Activated CD8-positive, alpha-beta T cell treated with anti-CD3 and anti-CD28 coated beads, Interleukin-2, amount 10 ng/mL, durations not matched to agents 7 days and 5 days (primary cell): ENCODE data around the gene POLA1. TPM values are rescaled to one million over a fixed set of nuclear protein-coding genes. Genes with fewer than 3 reads are reported as not detected.
A peak's percentile ranks its signal among the peaks of the same experiment; 100 is the strongest.

Source experiments
- ATAC-seq: fragments of 150-1000 bp; cut with Tn5 transposase; one replicate; pipeline ENCODE4 v1.10.0; 2021; ENCODE audit warnings: moderate library complexity
- CTCF ChIA-PET: fragments of 350-600 bp; sonication (Branson Sonifier 250); formaldehyde crosslinking; loops from one replicate; lab custom pipeline; 2021; ENCODE audit warnings: antibody characterized with exemption; lab: Charles Lee
- POLR2A ChIA-PET: fragments of 350-600 bp; sonication (Branson Sonifier 250); formaldehyde crosslinking; loops from one replicate; lab custom pipeline; 2021; ENCODE audit warnings: antibody characterized with exemption; lab: Charles Lee
- DNase-seq: peaks from one replicate; pipeline ENCODE4 v3.0.0-alpha.2; 2020
- H3K27ac Mint-ChIP-seq: one replicate; pipeline ENCODE4 v1.8.0; 2021; ENCODE audit warnings: mild to moderate bottlenecking, mixed read lengths
- H3K27me3 Mint-ChIP-seq: one replicate; pipeline ENCODE4 v1.8.0; 2021; ENCODE audit warnings: low read depth, mixed read lengths
- H3K36me3 Mint-ChIP-seq: one replicate; pipeline ENCODE4 v1.8.0; 2021; ENCODE audit warnings: low read depth, mixed read lengths
- H3K4me1 Mint-ChIP-seq: one replicate; pipeline ENCODE4 v1.8.0; 2021; ENCODE audit warnings: low read depth, mixed read lengths
- H3K4me3 Mint-ChIP-seq: one replicate; pipeline ENCODE4 v1.8.0; 2021; ENCODE audit warnings: mild to moderate bottlenecking, mixed read lengths
- H3K9me3 Mint-ChIP-seq: one replicate; pipeline ENCODE4 v1.8.0; 2022; ENCODE audit warnings: mixed read lengths; ENCODE audit not compliant: insufficient read depth
- total RNA-seq, 2 experiments: library from RNA; stranded (reverse); gene quantifications; one replicate each; pipeline ENCODE4 v1.2.3, GENCODE V29; 2021

The POLA1 gene
- total RNA-seq, 2 experiments from 2014 or later, result 37.0 to 38.2 TPM

- POLR2A ChIA-PET, result no interaction called here
- no peak for DNase-seq
- no peaks in the 10 kb centered on the region for H3K4me1 Mint-ChIP-seq
Observed at GRCh38 chrX:24702362-24703184, 8.9 kb downstream of the POLA1 start.

GRCh38 chrX:24703185-24703494 is 9.4 kb downstream of the POLA1 start:
- CTCF ChIA-PET, result no interaction called here

More at GRCh38 chrX:24702362-24703184, 8.9 kb downstream of the POLA1 start:
- no peak overlapping the region for H3K27ac Mint-ChIP-seq
- no peaks in the 10 kb centered on the region for H3K27me3 Mint-ChIP-seq
- H3K4me3 Mint-ChIP-seq, result no peak overlapping the region
- CTCF ChIA-PET, result no interaction called here
- no peak for ATAC-seq
- peaks cover 43% of the 10 kb centered on the region for H3K36me3 Mint-ChIP-seq
- H3K9me3 Mint-ChIP-seq, result no peaks in the 10 kb centered on the region

GRCh38 chrX:24718771-24719170 is 25.1 kb downstream of the POLA1 start:
- POLR2A ChIA-PET, result no interaction called here

More at GRCh38 chrX:24703185-24703494, 9.4 kb downstream of the POLA1 start:
- Mint-ChIP-seq H3K27ac (no peak overlapping the region), H3K9me3 (no peaks in the 10 kb centered on the region), H3K27me3 (no peaks in the 10 kb centered on the region), H3K36me3 (peaks cover 44% of the 10 kb centered on the region), H3K4me3 (no peak overlapping the region), H3K4me1 (no peaks in the 10 kb centered on the region)
- no peak for ATAC-seq
- POLR2A ChIA-PET, result no interaction called here
- DNase-seq, result no peak

GRCh38 chrX:24720036-24720435 is 26.3 kb downstream of the POLA1 start:
- Mint-ChIP-seq H3K27me3 (no peaks in the 10 kb centered on the region), H3K27ac (no peak overlapping the region), H3K36me3 (peaks cover 55% of the 10 kb centered on the region), H3K9me3 (no peaks in the 10 kb centered on the region), H3K4me1 (no peaks in the 10 kb centered on the region), H3K4me3 (no peak overlapping the region)
- CTCF ChIA-PET, result no interaction called here
- DNase-seq (no peak), ATAC-seq (no peak)
- POLR2A ChIA-PET, result no interaction called here

More at GRCh38 chrX:24718771-24719170, 25.1 kb downstream of the POLA1 start:
- Mint-ChIP-seq H3K36me3 (peaks cover 51% of the 10 kb centered on the region), H3K4me1 (no peaks in the 10 kb centered on the region), H3K4me3 (no peak overlapping the region), H3K27me3 (no peaks in the 10 kb centered on the region), H3K27ac (no peak overlapping the region), H3K9me3 (no peaks in the 10 kb centered on the region)
- CTCF ChIA-PET, result no interaction called here
- DNase-seq, result no peak
- ATAC-seq, result no peak

- H3K9me3 Mint-ChIP-seq, result no peaks in the 10 kb centered on the region
- DNase-seq, result no peak
- H3K4me3 Mint-ChIP-seq, result no peak overlapping the region
- H3K4me1 Mint-ChIP-seq, result no peaks in the 10 kb centered on the region
- no peak overlapping the region for H3K27ac Mint-ChIP-seq
- peaks cover 43% of the 10 kb centered on the region for H3K36me3 Mint-ChIP-seq
- no peaks in the 10 kb centered on the region for H3K27me3 Mint-ChIP-seq
- CTCF ChIA-PET, result no interaction called here
- no peak for ATAC-seq
- POLR2A ChIA-PET, result no interaction called here
Observed at GRCh38 chrX:24728530-24728929, 34.8 kb downstream of the POLA1 start.

DNA sequence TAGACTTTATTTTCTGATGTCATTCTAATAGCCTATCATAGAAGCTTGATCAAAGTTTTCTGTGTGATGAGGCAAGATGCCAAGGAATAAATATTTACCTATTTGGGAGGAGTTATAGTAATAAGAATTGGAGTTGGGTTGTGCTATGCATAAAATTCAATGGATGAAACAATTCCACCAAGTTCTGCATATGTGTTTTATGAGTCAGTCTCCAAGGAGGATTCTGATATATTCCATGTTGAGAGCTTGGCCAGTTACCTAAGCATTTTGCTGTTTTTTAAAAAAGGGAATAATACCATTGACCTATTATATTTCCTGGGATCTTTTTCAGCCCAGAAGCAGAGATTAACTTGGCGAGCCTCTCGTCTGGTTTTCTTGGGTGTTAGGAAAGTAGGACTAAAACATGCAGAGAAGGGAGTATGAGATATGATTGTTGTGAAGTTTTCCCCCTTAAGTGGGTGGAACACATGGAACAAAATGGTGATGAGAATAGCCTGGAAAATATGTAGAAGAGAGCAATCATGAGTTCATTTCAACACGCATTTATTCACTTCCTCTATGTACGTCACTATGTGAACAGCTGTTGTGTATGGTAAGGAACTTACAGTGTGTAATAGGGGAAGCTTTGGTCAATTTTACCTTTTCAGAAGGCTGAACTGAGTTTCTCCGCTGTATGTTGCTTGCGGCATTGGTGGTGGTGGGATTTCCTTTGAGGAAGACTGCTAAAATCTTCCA is 39.2 kb downstream of the POLA1 start:
- Mint-ChIP-seq H3K27me3 (no peaks in the 10 kb centered on the region), H3K4me3 (no peak overlapping the region), H3K9me3 (no peaks in the 10 kb centered on the region), H3K4me1 (no peaks in the 10 kb centered on the region), H3K36me3 (peaks cover 33% of the 10 kb centered on the region), H3K27ac (no peak overlapping the region)
- ChIA-PET POLR2A (no interaction called here), CTCF (interaction anchor here (1.1 kb wide), 1 partner anchor 337 kb away, joined by 4 read pairs; no protein-coding TSS in a partner anchor)
- DNase-seq, result no peak
- no peak for ATAC-seq

- Mint-ChIP-seq H3K9me3 (no peaks in the 10 kb centered on the region), H3K4me1 (no peaks in the 10 kb centered on the region), H3K4me3 (no peak overlapping the region), H3K27ac (no peak overlapping the region), H3K27me3 (no peaks in the 10 kb centered on the region), H3K36me3 (peaks cover 21% of the 10 kb centered on the region)
- DNase-seq (no peak), ATAC-seq (no peak)
- POLR2A ChIA-PET, result no interaction called here
- CTCF ChIA-PET, result interaction anchor here (1.0 kb wide), 1 partner anchor 98 kb away, joined by 3 read pairs; no protein-coding TSS in a partner anchor
Observed at GRCh38 chrX:24741330-24741729, 47.6 kb downstream of the POLA1 start.

- H3K27me3 Mint-ChIP-seq, result no peaks in the 10 kb centered on the region
- H3K27ac Mint-ChIP-seq, result no peak overlapping the region
- ChIA-PET CTCF (no interaction called here), POLR2A (interaction anchor here (0.6 kb wide), 1 partner anchor 71 kb away, joined by 3 read pairs; no protein-coding TSS in a partner anchor)
- no peaks in the 10 kb centered on the region for H3K9me3 Mint-ChIP-seq
- DNase-seq (no peak), ATAC-seq (no peak)
- H3K4me3 Mint-ChIP-seq, result no peak overlapping the region
- H3K4me1 Mint-ChIP-seq, result no peaks in the 10 kb centered on the region
- peaks cover 19% of the 10 kb centered on the region for H3K36me3 Mint-ChIP-seq
Observed at GRCh38 chrX:24748196-24748595, 54.5 kb downstream of the POLA1 start.

DNA sequence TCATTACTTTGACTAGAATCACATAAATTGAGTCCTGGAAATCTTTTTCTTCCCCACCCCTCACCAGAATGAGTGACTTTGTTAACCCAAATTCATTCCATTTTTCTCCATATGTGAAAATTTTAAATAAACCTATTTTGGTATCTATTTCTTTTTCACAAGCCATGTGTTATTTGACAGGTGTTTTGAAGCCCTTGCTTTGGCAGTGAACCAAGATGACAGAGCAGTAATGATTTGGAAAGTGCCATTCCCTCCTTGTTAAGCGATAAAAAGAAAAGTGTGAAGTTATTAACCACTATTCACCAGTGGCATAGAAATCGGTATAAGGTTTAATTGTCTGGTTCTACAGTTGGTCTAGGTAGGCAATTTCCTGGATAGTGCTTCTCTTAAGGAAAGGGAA is 66.1 kb downstream of the POLA1 start:
- Mint-ChIP-seq H3K27me3 (no peaks in the 10 kb centered on the region), H3K9me3 (no peaks in the 10 kb centered on the region), H3K4me3 (no peak overlapping the region), H3K4me1 (peaks cover 8% of the 10 kb centered on the region), H3K36me3 (peaks cover 47% of the 10 kb centered on the region), H3K27ac (no peak overlapping the region)
- ATAC-seq (no peak), DNase-seq (no peak)
- POLR2A ChIA-PET, result no interaction called here
- CTCF ChIA-PET, result no interaction called here

- ChIA-PET CTCF (no interaction called here), POLR2A (no interaction called here)
- Mint-ChIP-seq H3K9me3 (no peaks in the 10 kb centered on the region), H3K4me1 (peaks cover 8% of the 10 kb centered on the region), H3K36me3 (peaks cover 48% of the 10 kb centered on the region), H3K4me3 (no peak overlapping the region), H3K27me3 (no peaks in the 10 kb centered on the region), H3K27ac (no peak overlapping the region)
- no peak for ATAC-seq
- no peak for DNase-seq
Observed at GRCh38 chrX:24760363-24761000, 66.8 kb downstream of the POLA1 start.

DNA sequence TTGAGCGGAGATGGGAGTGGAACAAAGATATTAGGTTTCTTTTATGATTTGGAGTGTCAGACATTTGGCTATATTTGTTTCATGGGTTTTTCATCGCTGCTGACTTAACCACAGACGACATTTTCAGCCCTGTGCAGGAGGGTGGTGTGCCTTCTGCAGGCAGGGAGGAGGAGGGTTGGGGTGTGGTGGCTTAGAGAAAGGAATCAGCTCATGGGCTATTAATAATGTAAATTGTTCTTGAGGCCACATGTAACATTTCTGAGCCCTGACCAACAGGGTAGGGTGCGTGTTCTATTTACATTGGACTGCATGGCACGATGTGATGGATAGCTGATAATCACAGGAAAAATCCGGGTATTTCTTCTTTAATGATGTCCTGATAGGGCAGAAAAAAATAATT is 67.6 kb downstream of the POLA1 start:
- Mint-ChIP-seq H3K9me3 (no peaks in the 10 kb centered on the region), H3K4me1 (peaks cover 8% of the 10 kb centered on the region), H3K27ac (no peak overlapping the region), H3K36me3 (peaks cover 50% of the 10 kb centered on the region), H3K4me3 (no peak overlapping the region), H3K27me3 (no peaks in the 10 kb centered on the region)
- POLR2A ChIA-PET, result no interaction called here
- no peak for ATAC-seq
- no peak for DNase-seq
- CTCF ChIA-PET, result interaction anchor here (1.3 kb wide), 1 partner anchor 11 kb away, joined by 3 read pairs; no protein-coding TSS in a partner anchor

DNA sequence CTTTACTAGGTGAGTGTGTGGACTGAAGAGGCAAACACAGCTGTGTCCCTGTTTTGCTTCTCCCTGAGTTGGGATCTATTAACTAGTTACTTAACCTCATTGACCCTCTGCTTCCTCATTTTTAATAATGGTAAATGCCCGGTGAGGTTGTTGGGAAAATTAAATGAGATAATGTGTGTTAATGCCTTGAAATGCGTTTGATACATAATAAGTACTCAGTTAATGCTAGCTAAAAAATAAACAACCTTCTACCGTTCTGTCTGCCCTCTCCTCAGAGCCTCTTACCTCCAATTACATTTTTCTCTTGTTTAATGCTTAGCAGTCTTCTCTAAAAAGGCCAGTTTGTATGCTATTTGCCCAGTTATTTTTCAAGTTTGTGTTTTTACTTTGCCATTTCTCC is 70.3 kb downstream of the POLA1 start:
- H3K4me3 Mint-ChIP-seq, result no peak overlapping the region
- peaks cover 57% of the 10 kb centered on the region for H3K36me3 Mint-ChIP-seq
- no peaks in the 10 kb centered on the region for H3K27me3 Mint-ChIP-seq
- POLR2A ChIA-PET, result interaction anchor here (0.8 kb wide), 1 partner anchor 68 kb away, joined by 3 read pairs; no protein-coding TSS in a partner anchor
- CTCF ChIA-PET, result no interaction called here
- peak overlapping the region; percentile 49 for H3K27ac Mint-ChIP-seq
- DNase-seq (no peak), ATAC-seq (no peak)
- H3K9me3 Mint-ChIP-seq, result no peaks in the 10 kb centered on the region
- peaks cover 8% of the 10 kb centered on the region for H3K4me1 Mint-ChIP-seq
